ENCODE results near the gene SLC13A5.
"Not testable (repeated sequence)": the region's sequence is repeated elsewhere in the genome, so short reads cannot be mapped to it uniquely, and the experiment has no call there.

Gene SLC13A5

GRCh38 chr17:6711081-6711674 lies 2.0 kb downstream of the SLC13A5 start:
- no peak for DNase-seq

GRCh38 chr17:6710317-6710716 lies 2.9 kb downstream of the SLC13A5 start:
- no peak for DNase-seq

- DNase-seq: no peak
Observed at GRCh38 chr17:6708357-6708961, 4.7 kb downstream of the SLC13A5 start.

GRCh38 chr17:6706996-6707395 lies 6.2 kb downstream of the SLC13A5 start:
- DNase-seq: no peak

- no peak for DNase-seq
Observed at GRCh38 chr17:6706499-6706898, 6.7 kb downstream of the SLC13A5 start.

- no peak for DNase-seq
Observed at GRCh38 chr17:6704470-6705052, 8.6 kb downstream of the SLC13A5 start.

GRCh38 chr17:6703751-6704150 lies 9.4 kb downstream of the SLC13A5 start:
- DNase-seq: no peak

- DNase-seq: no peak
Observed at GRCh38 chr17:6702567-6703215, 10.5 kb downstream of the SLC13A5 start.

- DNase-seq: peak; percentile 24
Observed at GRCh38 chr17:6701719-6702118, 11.4 kb downstream of the SLC13A5 start.

- DNase-seq: no peak
Observed at GRCh38 chr17:6700948-6701307, 12.2 kb downstream of the SLC13A5 start.

GRCh38 chr17:6699997-6700947 lies 12.9 kb downstream of the SLC13A5 start:
- DNase-seq: no peak

GRCh38 chr17:6698004-6698403 lies 15.2 kb downstream of the SLC13A5 start:
- DNase-seq: no peak

GRCh38 chr17:6696906-6697305 lies 16.3 kb downstream of the SLC13A5 start:
- DNase-seq: no peak

GRCh38 chr17:6695565-6695964 lies 17.6 kb downstream of the SLC13A5 start:
- DNase-seq: no peak

GRCh38 chr17:6695051-6695450 lies 18.1 kb downstream of the SLC13A5 start:
- no peak for DNase-seq

GRCh38 chr17:6691958-6692357 lies 21.2 kb downstream of the SLC13A5 start:
- not testable (repeated sequence) for DNase-seq

- DNase-seq: no peak
Observed at GRCh38 chr17:6691546-6691945, 21.6 kb downstream of the SLC13A5 start.

GRCh38 chr17:6690641-6691040 lies 22.5 kb downstream of the SLC13A5 start:
- no peak for DNase-seq

GRCh38 chr17:6688944-6689343 lies 24.2 kb downstream of the SLC13A5 start:
- DNase-seq: no peak

- no peak for DNase-seq
Observed at GRCh38 chr17:6686026-6686425, 27.1 kb downstream of the SLC13A5 start.

- no peak for DNase-seq
Observed at GRCh38 chr17:6684881-6685767, 28.0 kb downstream of the SLC13A5 start.

GRCh38 chr17:6684460-6684783 lies 28.7 kb downstream of the SLC13A5 start:
- no peak for DNase-seq

All from fibroblast of skin of scalp (primary cell).